ENCODE data around the gene SNAPC1. TPM values are rescaled to one million over a fixed set of nuclear protein-coding genes. Genes with fewer than 3 reads are reported as not detected.
A peak's percentile ranks its signal among the peaks of the same experiment; 100 is the strongest.
"Not testable (repeated sequence)": the region's sequence is repeated elsewhere in the genome, so short reads cannot be mapped to it uniquely, and the experiment has no call there.

SNAPC1 gene
- total RNA-seq, 2 experiments from 2014 or later = 4.8 to 5.0 TPM

DNA sequence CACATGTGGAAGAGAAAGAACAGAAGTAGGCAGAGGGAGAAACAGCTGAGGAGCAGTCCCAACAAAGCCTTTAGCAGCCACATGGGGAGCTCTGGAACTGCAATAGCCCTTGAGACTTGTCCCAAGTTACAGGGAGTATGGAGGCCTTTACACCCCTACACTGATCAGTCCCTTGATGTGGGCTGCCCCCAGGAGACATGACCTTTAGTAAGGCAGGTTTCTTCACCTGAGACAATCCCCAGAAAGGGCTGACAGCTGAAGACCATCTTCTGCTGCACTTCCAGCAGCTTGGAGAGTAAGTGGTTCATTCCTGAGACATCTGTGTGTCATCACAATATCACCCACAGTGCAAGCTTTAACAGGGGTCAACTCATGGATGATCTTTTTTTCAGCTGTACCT is 8.6 kb upstream of the SNAPC1 start:
- Mint-ChIP-seq H3K27me3 (no peaks in the 10 kb centered on the region), H3K27ac (no peak overlapping the region), H3K36me3 (ENCODE audit: low read depth) (peaks cover 8% of the 10 kb centered on the region), H3K4me1 (ENCODE audit: low read depth) (peaks cover 4% of the 10 kb centered on the region), H3K4me3 (no peak overlapping the region), H3K9me3 (no peaks in the 10 kb centered on the region)
- no peak overlapping the region for H3K27ac ChIP-seq (ENCODE audit: low read depth in 1 of 2, low read length in 2 of 2)
- ATAC-seq (ENCODE audit: poor library complexity) = no peak
- POLR2A ChIA-PET = interaction anchor here (1.6 kb wide), 1 partner anchor 8 kb away, joined by 5 read pairs; the partner anchor contains the start of gene SNAPC1
- H3K36me3 ChIP-seq (ENCODE audit: insufficient read depth, low read length) = peaks cover 4% of the 10 kb centered on the region
- peaks cover 7% of the 10 kb centered on the region for H3K4me1 ChIP-seq (ENCODE audit: insufficient read depth, low read length)
- no peaks in the 10 kb centered on the region for H3K27me3 ChIP-seq (ENCODE audit: control insufficient read depth in 1 of 2, insufficient read depth in 2 of 2, low read length in 2 of 2)
- DNase-seq = peak in 1 of 14 experiments; percentile 17
- CTCF ChIA-PET = no interaction called here
- no peaks in the 10 kb centered on the region for H3K9me3 ChIP-seq (ENCODE audit: control insufficient read depth in 1 of 2, insufficient read depth in 1 of 2, low read length in 2 of 2)
- no peak overlapping the region for H3K4me3 ChIP-seq (ENCODE audit: low read length)
- TF ChIP-seq, protein P1, sequence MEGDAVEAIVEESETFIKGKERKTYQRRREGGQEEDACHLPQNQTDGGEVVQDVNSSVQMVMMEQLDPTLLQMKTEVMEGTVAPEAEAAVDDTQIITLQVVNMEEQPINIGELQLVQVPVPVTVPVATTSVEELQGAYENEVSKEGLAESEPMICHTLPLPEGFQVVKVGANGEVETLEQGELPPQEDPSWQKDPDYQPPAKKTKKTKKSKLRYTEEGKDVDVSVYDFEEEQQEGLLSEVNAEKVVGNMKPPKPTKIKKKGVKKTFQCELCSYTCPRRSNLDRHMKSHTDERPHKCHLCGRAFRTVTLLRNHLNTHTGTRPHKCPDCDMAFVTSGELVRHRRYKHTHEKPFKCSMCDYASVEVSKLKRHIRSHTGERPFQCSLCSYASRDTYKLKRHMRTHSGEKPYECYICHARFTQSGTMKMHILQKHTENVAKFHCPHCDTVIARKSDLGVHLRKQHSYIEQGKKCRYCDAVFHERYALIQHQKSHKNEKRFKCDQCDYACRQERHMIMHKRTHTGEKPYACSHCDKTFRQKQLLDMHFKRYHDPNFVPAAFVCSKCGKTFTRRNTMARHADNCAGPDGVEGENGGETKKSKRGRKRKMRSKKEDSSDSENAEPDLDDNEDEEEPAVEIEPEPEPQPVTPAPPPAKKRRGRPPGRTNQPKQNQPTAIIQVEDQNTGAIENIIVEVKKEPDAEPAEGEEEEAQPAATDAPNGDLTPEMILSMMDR (IDR thresholded peaks at IDR 0.05) = no peak
- intact Hi-C loops (cut with DNase I, micrococcal nuclease) = loop anchor here in 1 of 2 experiments (5.0 kb wide), 2 partner anchors 56 to 84 kb away; partner anchors contain the start of gene HIF1A

DNA sequence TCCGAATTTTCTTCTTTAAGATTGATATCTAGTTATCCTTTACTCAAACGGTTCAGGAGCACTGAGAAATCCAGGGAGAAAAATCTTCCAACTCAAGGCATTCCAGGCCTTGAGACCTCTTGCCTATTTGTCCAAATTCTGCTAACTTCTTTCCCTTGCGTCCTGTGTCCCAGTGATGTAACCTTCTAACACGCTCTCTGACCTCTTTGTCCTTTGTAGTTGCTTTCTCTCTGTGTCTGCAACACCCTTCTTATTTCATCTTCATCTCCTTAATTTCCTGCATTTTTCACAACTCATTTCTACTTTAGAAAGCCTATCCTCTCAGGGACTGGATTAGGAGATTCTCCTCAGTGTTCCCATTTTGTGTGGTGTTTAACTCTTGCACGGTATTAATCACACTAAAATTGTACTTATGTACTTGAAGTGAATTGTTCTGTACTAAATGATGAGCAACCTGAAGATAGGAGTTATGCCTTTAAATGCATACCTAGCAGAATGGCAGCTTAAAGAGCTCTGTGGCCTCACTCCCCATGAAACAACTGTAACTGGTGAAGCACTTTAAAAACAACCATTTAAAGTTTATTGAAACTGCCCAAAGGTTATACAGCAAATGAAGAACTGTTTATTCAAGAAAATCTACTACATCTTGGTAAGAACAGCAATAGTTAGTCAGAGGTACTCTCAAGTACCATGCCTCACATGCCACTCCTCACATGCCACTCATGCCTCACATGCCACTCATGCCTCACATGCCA is 7.4 kb upstream of the SNAPC1 start:
- Histone ChIP-seq H3K4me3 (ENCODE audit: low read length) (no peak overlapping the region), H3K36me3 (ENCODE audit: insufficient read depth, low read length) (no peaks in the 10 kb centered on the region), H3K4me1 (ENCODE audit: insufficient read depth, low read length) (peaks cover 7% of the 10 kb centered on the region), H3K27me3 (ENCODE audit: control insufficient read depth in 1 of 2, insufficient read depth in 2 of 2, low read length in 2 of 2) (no peaks in the 10 kb centered on the region), H3K27ac (ENCODE audit: low read depth in 1 of 2, low read length in 2 of 2) (no peak overlapping the region), H3K9me3 (ENCODE audit: control insufficient read depth in 1 of 2, insufficient read depth in 1 of 2, low read length in 2 of 2) (no peaks in the 10 kb centered on the region)
- ChIA-PET CTCF (no interaction called here), POLR2A (no interaction called here)
- Mint-ChIP-seq H3K36me3 (ENCODE audit: low read depth) (peaks cover 3% of the 10 kb centered on the region), H3K27ac (no peak overlapping the region), H3K4me3 (no peak overlapping the region), H3K9me3 (no peaks in the 10 kb centered on the region), H3K4me1 (ENCODE audit: low read depth) (peaks cover 4% of the 10 kb centered on the region), H3K27me3 (no peaks in the 10 kb centered on the region)
- TF ChIP-seq, protein P1 (IDR thresholded peaks at IDR 0.05) = no peak
- ATAC-seq (ENCODE audit: poor library complexity) = no peak
- intact Hi-C loops (cut with DNase I, micrococcal nuclease) = loop anchor here in 1 of 2 experiments (5.0 kb wide), 2 partner anchors 58 to 82 kb away; partner anchors contain the start of gene HIF1A
- no peak for DNase-seq

- H3K27ac ChIP-seq (ENCODE audit: low read depth in 1 of 2, low read length in 2 of 2); DNase-seq; H3K4me1 Mint-ChIP-seq (ENCODE audit: low read depth); H3K4me3 ChIP-seq (ENCODE audit: low read length); H3K4me1 ChIP-seq (ENCODE audit: insufficient read depth, low read length); intact Hi-C loops (cut with DNase I, micrococcal nuclease); H3K27ac Mint-ChIP-seq; H3K36me3 ChIP-seq (ENCODE audit: insufficient read depth, low read length); H3K27me3 ChIP-seq (ENCODE audit: control insufficient read depth in 1 of 2, insufficient read depth in 2 of 2, low read length in 2 of 2); H3K9me3 Mint-ChIP-seq; CTCF ChIA-PET; POLR2A ChIA-PET; H3K27me3 Mint-ChIP-seq; ATAC-seq (ENCODE audit: poor library complexity); H3K36me3 Mint-ChIP-seq (ENCODE audit: low read depth); H3K9me3 ChIP-seq (ENCODE audit: control insufficient read depth in 1 of 2, insufficient read depth in 1 of 2, low read length in 2 of 2): not testable (repeated sequence)
- peak overlapping the region; percentile 39 for H3K4me3 Mint-ChIP-seq
Observed at GRCh38 chr14:61755382-61755742, 6.9 kb upstream of the SNAPC1 start.

- ATAC-seq (ENCODE audit: poor library complexity) (no peak), DNase-seq (no peak)
- no peaks in the 10 kb centered on the region for H3K36me3 ChIP-seq (ENCODE audit: insufficient read depth, low read length)
- peaks cover 3% of the 10 kb centered on the region for H3K4me1 ChIP-seq (ENCODE audit: insufficient read depth, low read length)
- intact Hi-C loops (cut with DNase I, micrococcal nuclease) = no loop called here
- H3K27me3 Mint-ChIP-seq = no peaks in the 10 kb centered on the region
- H3K4me3 ChIP-seq (ENCODE audit: low read length) = no peak overlapping the region
- CTCF ChIA-PET = no interaction called here
- POLR2A ChIA-PET = no interaction called here
- no peaks in the 10 kb centered on the region for H3K9me3 ChIP-seq (ENCODE audit: control insufficient read depth in 1 of 2, insufficient read depth in 1 of 2, low read length in 2 of 2)
- TF ChIP-seq, protein P1 (IDR thresholded peaks at IDR 0.05) = no peak
- no peaks in the 10 kb centered on the region for H3K9me3 Mint-ChIP-seq
- no peak overlapping the region for H3K27ac Mint-ChIP-seq
- H3K27ac ChIP-seq (ENCODE audit: low read depth in 1 of 2, low read length in 2 of 2) = no peak overlapping the region
- H3K36me3 Mint-ChIP-seq (ENCODE audit: low read depth) = no peaks in the 10 kb centered on the region
- no peak overlapping the region for H3K4me3 Mint-ChIP-seq
- no peaks in the 10 kb centered on the region for H3K4me1 Mint-ChIP-seq (ENCODE audit: low read depth)
- H3K27me3 ChIP-seq (ENCODE audit: control insufficient read depth in 1 of 2, insufficient read depth in 2 of 2, low read length in 2 of 2) = no peaks in the 10 kb centered on the region
Observed at GRCh38 chr14:61756135-61756534, 6.1 kb upstream of the SNAPC1 start.

Measured in CD4-positive, alpha-beta T cell (primary cell).